ENCODE data around the gene PCSK9. TPM values are rescaled to one million over a fixed set of nuclear protein-coding genes. Genes with fewer than 3 reads are reported as not detected.

PCSK9 gene
- total RNA-seq, 4 donors from 2014 or later, result 0.25 to 1.2 (median 0.69) TPM

DNA sequence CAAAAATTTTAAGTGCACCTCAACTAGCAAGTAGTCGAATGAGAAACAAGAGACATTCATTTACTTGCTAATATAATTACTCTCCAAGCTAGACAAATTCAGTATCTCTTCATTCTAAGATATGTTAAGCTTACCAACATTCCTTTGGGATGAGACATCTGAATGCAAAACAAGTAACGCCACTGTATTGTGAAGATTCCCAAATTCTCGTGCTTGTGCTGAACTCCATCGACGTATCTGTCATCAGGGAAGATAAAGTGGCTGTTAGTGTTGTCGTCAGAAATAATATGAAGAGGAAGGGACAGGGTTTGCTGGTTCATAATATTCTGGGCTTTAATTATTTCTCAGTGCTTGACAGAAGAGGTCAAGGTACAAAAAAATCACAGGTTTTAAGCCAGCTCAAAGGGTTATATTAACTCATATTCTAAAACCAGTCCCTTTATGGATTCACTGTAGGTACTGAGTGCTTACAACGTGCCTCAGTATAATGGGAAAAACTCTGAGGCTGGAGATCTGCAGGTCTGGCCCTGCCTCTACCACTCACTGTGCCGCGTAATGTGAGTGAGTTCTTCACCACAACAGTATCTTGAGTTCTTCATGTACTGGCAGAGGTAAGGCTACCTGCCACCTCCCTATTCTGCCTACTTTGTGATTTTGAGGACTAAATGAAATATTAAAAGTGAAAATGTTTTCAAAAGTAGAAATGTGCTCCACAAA is 42.0 kb downstream of the PCSK9 start:
- DNase-seq (ENCODE audit: low spot score in 2 of 2), result no peak
- TF ChIP-seq, protein P1, sequence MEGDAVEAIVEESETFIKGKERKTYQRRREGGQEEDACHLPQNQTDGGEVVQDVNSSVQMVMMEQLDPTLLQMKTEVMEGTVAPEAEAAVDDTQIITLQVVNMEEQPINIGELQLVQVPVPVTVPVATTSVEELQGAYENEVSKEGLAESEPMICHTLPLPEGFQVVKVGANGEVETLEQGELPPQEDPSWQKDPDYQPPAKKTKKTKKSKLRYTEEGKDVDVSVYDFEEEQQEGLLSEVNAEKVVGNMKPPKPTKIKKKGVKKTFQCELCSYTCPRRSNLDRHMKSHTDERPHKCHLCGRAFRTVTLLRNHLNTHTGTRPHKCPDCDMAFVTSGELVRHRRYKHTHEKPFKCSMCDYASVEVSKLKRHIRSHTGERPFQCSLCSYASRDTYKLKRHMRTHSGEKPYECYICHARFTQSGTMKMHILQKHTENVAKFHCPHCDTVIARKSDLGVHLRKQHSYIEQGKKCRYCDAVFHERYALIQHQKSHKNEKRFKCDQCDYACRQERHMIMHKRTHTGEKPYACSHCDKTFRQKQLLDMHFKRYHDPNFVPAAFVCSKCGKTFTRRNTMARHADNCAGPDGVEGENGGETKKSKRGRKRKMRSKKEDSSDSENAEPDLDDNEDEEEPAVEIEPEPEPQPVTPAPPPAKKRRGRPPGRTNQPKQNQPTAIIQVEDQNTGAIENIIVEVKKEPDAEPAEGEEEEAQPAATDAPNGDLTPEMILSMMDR (IDR thresholded peaks at IDR 0.05), result no peak
- no peak for TF ChIP-seq POLR2A (IDR thresholded peaks at IDR 0.05)
- 58 to 69% methylated on average over 9 of the region's 9 CpGs for WGBS, 2 donors
- intact Hi-C loops (cut with DNase I; ENCODE audit: low total_unique reads), result no loop called here
- no peak overlapping the region for H3K4me3 ChIP-seq (ENCODE audit: low read depth, poor library complexity, severe bottlenecking)

DNA sequence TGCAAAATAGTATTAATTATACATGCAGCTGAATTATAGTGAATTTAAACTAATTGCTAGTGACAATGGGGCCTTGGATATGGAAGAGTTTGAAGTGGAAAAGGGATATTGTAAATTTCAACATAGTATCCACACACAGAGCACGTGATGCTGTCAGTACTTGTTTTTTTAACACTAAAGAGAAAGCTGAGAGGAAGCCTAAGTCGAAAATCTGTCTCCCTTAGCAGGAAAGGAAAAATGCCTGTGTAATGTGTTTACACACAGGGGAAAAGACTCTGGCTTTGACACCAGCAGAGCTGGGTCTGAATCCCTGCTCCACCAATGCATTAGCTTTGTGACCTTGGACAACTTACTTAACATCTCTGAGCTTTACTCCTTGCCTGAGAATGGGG is 42.6 kb downstream of the PCSK9 start:
- no peak for TF ChIP-seq POLR2A (IDR thresholded peaks at IDR 0.05)
- TF ChIP-seq, protein P1 (IDR thresholded peaks at IDR 0.05), result no peak
- no peak overlapping the region for H3K4me3 ChIP-seq (ENCODE audit: low read depth, poor library complexity, severe bottlenecking)
- intact Hi-C loops (cut with DNase I; ENCODE audit: low total_unique reads), result no loop called here
- no peak for DNase-seq (ENCODE audit: low spot score in 2 of 2)
- 63 to 72% methylated on average over 2 of the region's 2 CpGs for WGBS, 2 donors

GRCh38 chr1:55084257-55084656 is 44.9 kb downstream of the PCSK9 start:
- TF ChIP-seq POLR2A (IDR thresholded peaks at IDR 0.05), result no peak
- TF ChIP-seq, protein P1 (IDR thresholded peaks at IDR 0.05), result no peak
- intact Hi-C loops (cut with DNase I; ENCODE audit: low total_unique reads), result no loop called here
- DNase-seq (ENCODE audit: low spot score in 2 of 2), result no peak
- 94 to 95% methylated on average over 7 of the region's 7 CpGs for WGBS, 2 donors
- no peak overlapping the region for H3K4me3 ChIP-seq (ENCODE audit: low read depth, poor library complexity, severe bottlenecking)

GRCh38 chr1:55087439-55087838 is 48.1 kb downstream of the PCSK9 start:
- no peak overlapping the region for H3K4me3 ChIP-seq (ENCODE audit: low read depth, poor library complexity, severe bottlenecking)
- TF ChIP-seq, protein P1 (IDR thresholded peaks at IDR 0.05), result no peak
- no peak for TF ChIP-seq POLR2A (IDR thresholded peaks at IDR 0.05)
- no peak for DNase-seq (ENCODE audit: low spot score in 2 of 2)
- intact Hi-C loops (cut with DNase I; ENCODE audit: low total_unique reads), result no loop called here
- 89 to 90% methylated on average over 3 of the region's 3 CpGs for WGBS, 2 donors

DNA sequence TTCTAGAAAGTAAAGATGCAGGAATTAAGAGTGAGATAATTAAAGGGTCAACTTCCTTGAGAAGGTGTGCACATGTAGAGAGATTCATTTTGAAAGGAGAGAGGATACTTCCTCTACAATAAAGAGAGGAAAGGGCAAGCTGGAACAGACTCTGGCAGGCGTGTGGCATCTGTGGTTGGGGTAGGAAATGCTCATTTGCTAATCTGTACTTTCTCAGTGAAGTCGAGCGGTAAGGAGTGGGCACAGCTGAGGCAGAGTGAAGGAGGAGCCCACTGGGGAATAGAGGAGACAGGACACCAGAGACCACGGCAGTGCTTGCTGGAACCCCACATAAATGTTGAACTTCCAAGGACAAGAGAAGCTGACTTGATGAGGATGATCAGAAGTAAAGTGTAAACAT is 49.1 kb downstream of the PCSK9 start:
- DNase-seq (ENCODE audit: low spot score in 2 of 2), result no peak
- TF ChIP-seq, protein P1 (IDR thresholded peaks at IDR 0.05), result no peak
- no peak for TF ChIP-seq POLR2A (IDR thresholded peaks at IDR 0.05)
- intact Hi-C loops (cut with DNase I; ENCODE audit: low total_unique reads), result no loop called here
- 77 to 83% methylated on average over 4 of the region's 4 CpGs for WGBS, 2 donors
- H3K4me3 ChIP-seq (ENCODE audit: low read depth, poor library complexity, severe bottlenecking), result no peak overlapping the region

DNA sequence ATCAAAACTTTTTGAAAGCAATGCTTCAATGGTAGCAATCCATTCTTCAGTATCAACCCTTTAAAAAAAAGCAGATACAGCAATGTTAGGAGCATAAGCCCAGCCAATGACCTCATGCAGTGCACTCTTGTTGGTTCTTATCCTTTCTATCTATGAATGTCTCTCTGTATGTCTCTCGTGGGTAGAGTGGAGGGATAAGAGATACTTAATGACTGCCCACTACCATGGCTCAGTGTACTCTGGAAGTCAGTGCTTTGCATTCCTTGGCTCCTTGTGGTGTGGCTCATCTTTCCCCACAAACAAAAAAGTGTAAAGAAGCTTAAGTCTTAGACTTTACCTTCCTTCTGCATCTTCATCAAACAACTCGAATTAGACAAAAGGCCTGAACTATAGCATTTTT is 50.3 kb downstream of the PCSK9 start:
- TF ChIP-seq POLR2A (IDR thresholded peaks at IDR 0.05), result no peak
- TF ChIP-seq, protein P1 (IDR thresholded peaks at IDR 0.05), result no peak
- no peak overlapping the region for H3K4me3 ChIP-seq (ENCODE audit: low read depth, poor library complexity, severe bottlenecking)
- DNase-seq (ENCODE audit: low spot score in 2 of 2), result no peak
- intact Hi-C loops (cut with DNase I; ENCODE audit: low total_unique reads), result no loop called here
- WGBS, 2 donors, result 90 to 95% methylated on average over 2 of the region's 2 CpGs
